ENCODE results near the gene PEX12. TPM values are rescaled to one million over a fixed set of nuclear protein-coding genes. Genes with fewer than 3 reads are reported as not detected.

PEX12 gene
- total RNA-seq (ENCODE audit: unreplicated experiment) = 4.4 TPM
- long read RNA-seq, partial matches to known transcripts = 1 of 4 reads
- long read RNA-seq, other reads (novel, unspliced or antisense) = 0 of 4 reads

- H3K27me3 Mint-ChIP-seq (ENCODE audit: unreplicated experiment) = peaks cover 3% of the 10 kb centered on the region
- TF ChIP-seq CTCF (IDR thresholded peaks at IDR 0.05; ENCODE audit: unreplicated experiment) = no peak
- no peaks in the 10 kb centered on the region for H3K9me3 Mint-ChIP-seq (ENCODE audit: unreplicated experiment)
- peaks cover 5% of the 10 kb centered on the region for H3K36me3 Mint-ChIP-seq (ENCODE audit: low read depth, unreplicated experiment)
- DNase-seq (ENCODE audit: low spot score) = peak; percentile 60
- H3K27ac Mint-ChIP-seq (ENCODE audit: unreplicated experiment) = peak within 1 kb of the TSS; percentile 95
- peak within 1 kb of the TSS; percentile 98 for H3K4me3 Mint-ChIP-seq (ENCODE audit: unreplicated experiment)
- H3K4me1 Mint-ChIP-seq (ENCODE audit: unreplicated experiment) = peaks cover 22% of the 10 kb centered on the region
Measured at GRCh38 chr17:35578197-35578928, at the start of gene PEX12. Gene PEX12, minus strand, starts transcription at chr17:35578571. Its CDS starts 550 bp downstream, at chr17:35578021.

- Mint-ChIP-seq H3K9me3 (ENCODE audit: unreplicated experiment) (no peaks in the 10 kb centered on the region), H3K27me3 (ENCODE audit: unreplicated experiment) (no peaks in the 10 kb centered on the region), H3K27ac (ENCODE audit: unreplicated experiment) (no peak overlapping the region), H3K36me3 (ENCODE audit: low read depth, unreplicated experiment) (peaks cover 21% of the 10 kb centered on the region), H3K4me3 (ENCODE audit: unreplicated experiment) (no peak overlapping the region), H3K4me1 (ENCODE audit: unreplicated experiment) (peaks cover 6% of the 10 kb centered on the region)
- no peak for TF ChIP-seq CTCF (IDR thresholded peaks at IDR 0.05; ENCODE audit: unreplicated experiment)
- DNase-seq (ENCODE audit: low spot score) = no peak
Measured at GRCh38 chr17:35627417-35627816, 49.0 kb upstream of the PEX12 start.

- H3K4me3 Mint-ChIP-seq (ENCODE audit: unreplicated experiment) = no peak overlapping the region
- H3K9me3 Mint-ChIP-seq (ENCODE audit: unreplicated experiment) = no peaks in the 10 kb centered on the region
- no peak for TF ChIP-seq CTCF (IDR thresholded peaks at IDR 0.05; ENCODE audit: unreplicated experiment)
Measured at GRCh38 chr17:35621768-35622167, 43.4 kb upstream of the PEX12 start.

GRCh38 chr17:35618628-35619027 is 40.3 kb upstream of the PEX12 start:
- Mint-ChIP-seq H3K4me3 (ENCODE audit: unreplicated experiment) (no peak overlapping the region), H3K4me1 (ENCODE audit: unreplicated experiment) (no peaks in the 10 kb centered on the region), H3K27ac (ENCODE audit: unreplicated experiment) (no peak overlapping the region), H3K36me3 (ENCODE audit: low read depth, unreplicated experiment) (no peaks in the 10 kb centered on the region), H3K27me3 (ENCODE audit: unreplicated experiment) (no peaks in the 10 kb centered on the region), H3K9me3 (ENCODE audit: unreplicated experiment) (no peaks in the 10 kb centered on the region)
- no peak for DNase-seq (ENCODE audit: low spot score)
- TF ChIP-seq CTCF (IDR thresholded peaks at IDR 0.05; ENCODE audit: unreplicated experiment) = no peak

More at GRCh38 chr17:35621768-35622167, 43.4 kb upstream of the PEX12 start:
- Mint-ChIP-seq H3K27ac (ENCODE audit: unreplicated experiment) (no peak overlapping the region), H3K27me3 (ENCODE audit: unreplicated experiment) (no peaks in the 10 kb centered on the region), H3K36me3 (ENCODE audit: low read depth, unreplicated experiment) (peaks cover 10% of the 10 kb centered on the region), H3K4me1 (ENCODE audit: unreplicated experiment) (no peaks in the 10 kb centered on the region)
- no peak for DNase-seq (ENCODE audit: low spot score)

GRCh38 chr17:35617505-35617904 is 39.1 kb upstream of the PEX12 start:
- TF ChIP-seq CTCF (IDR thresholded peaks at IDR 0.05; ENCODE audit: unreplicated experiment) = no peak
- H3K27ac Mint-ChIP-seq (ENCODE audit: unreplicated experiment) = no peak overlapping the region
- no peaks in the 10 kb centered on the region for H3K27me3 Mint-ChIP-seq (ENCODE audit: unreplicated experiment)
- DNase-seq (ENCODE audit: low spot score) = no peak
- H3K9me3 Mint-ChIP-seq (ENCODE audit: unreplicated experiment) = no peaks in the 10 kb centered on the region
- H3K4me3 Mint-ChIP-seq (ENCODE audit: unreplicated experiment) = no peak overlapping the region
- no peaks in the 10 kb centered on the region for H3K4me1 Mint-ChIP-seq (ENCODE audit: unreplicated experiment)
- no peaks in the 10 kb centered on the region for H3K36me3 Mint-ChIP-seq (ENCODE audit: low read depth, unreplicated experiment)
